DMS79 treated with DMSO at 0.1 percent for 48 hours (cell line): Measurements from ENCODE around the gene SLX9.
"Not testable (repeated sequence)": the region's sequence is repeated elsewhere in the genome, so short reads cannot be mapped to it uniquely, and the experiment has no call there.

Experiments used
- DNase-seq: peaks from one replicate; lab custom pipeline; 2025; lab: John Stamatoyannopoulos, UW

Gene SLX9

DNA sequence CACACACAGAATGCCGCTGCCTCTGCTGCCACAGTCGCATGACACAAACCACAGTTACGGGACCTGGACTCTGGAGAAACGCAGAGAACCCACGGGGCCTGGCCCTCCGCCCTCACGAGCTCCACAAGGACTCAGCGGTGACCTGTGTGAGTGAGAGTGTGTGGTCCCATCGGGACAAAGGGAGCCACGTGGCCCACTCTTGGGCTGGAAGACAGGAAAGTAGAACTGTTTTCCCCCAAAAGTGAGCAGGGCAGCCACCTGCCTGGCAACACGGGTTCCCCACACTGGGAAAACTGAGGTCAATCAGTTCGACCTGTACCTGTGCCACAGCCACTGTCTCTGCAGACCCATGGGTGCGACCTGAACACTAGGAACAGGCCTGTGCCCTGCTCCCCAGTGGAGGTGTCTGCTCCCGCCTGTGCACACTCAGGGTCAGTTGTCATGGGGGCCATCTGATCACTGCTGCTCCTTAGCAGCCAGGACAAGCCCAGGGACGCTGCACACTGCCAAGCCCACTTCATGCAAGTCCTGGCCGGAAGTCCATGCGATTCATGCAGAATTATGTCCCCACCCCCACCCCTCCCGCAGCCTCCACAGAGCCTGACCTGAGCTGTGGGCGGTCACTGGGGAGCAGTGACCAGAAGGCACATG lies 80.2 kb downstream of the SLX9 start:
- DNase-seq: no peak

DNA sequence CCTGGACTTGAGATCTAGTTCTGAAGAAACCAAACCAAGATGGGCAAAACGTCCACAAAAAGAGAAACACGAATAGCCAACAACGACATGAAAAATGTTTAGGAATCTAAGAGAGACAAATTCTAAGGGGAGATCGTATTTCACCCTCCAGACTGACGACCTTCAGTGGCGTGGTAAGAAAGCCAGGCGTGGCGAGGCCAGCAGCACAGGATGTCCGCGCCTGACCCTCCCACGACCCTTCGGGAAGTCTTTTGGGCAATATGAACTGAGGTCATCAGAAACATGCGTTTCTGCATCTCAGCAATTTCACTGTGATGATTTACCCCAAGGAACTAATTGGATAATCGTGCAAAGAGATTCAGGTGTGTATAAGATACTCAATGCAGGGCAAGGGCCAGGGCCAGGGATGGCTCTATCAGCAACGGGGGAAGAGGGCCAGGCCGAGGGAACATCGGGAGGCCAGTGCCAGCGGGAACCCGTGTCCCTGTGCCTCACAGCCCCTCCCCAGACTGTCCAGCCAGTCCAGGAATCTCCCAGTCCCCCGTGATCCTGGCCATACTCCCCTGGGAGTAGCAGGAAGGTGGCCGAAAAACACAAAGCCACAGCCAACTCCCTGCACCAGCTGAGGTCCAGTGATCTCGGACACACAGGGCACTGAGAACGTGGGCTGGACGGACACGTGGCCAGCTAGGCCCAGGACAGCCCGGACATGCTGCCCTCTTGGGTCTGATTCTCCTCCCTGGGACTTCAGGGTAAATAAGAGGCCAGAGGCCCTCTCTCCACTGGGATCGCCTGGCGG lies 81.0 kb downstream of the SLX9 start:
- DNase-seq: no peak

DNA sequence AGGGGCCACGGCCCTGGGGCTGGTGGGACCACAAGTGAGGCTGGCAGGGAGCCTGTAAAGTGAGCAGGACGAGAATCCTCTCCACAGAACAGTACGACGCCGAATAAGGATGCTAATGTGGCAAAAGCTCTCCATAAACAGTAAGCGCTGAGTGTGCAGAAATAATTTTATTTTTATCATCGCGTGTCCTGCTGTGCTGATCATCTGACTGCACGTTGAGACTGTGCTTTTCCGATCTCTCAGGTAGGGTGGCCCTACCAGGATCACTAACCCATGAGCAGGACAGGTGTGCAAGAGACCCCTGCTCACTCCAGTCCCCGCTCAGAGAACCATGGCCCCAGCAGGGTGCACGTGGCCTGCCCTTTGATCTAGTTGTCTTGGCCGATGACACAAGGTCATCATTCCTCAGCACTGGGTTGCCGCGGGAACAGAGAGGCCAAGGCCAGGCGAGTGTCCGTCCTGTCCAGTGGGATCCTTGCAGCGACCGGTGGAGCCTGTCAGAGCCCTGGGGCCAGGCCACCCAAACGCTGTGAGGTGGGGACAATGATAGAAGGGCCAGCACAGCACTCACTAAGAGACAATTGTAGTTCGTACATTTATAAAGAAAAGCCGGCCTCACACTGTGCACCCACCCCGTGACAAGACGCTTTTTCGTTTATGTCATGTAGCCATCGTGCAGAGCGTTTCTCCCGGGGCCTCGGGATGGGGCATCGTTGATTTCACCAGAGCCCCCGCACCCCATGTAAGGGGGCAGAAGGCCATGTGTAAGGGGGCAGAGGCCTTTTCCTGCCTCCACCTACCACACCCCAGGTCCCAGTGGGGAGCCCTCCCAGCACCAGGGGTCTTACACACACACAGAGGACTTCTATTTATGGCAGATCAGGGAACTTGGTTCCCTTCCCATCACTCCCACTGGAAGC lies 81.9 kb downstream of the SLX9 start:
- no peak for DNase-seq

DNA sequence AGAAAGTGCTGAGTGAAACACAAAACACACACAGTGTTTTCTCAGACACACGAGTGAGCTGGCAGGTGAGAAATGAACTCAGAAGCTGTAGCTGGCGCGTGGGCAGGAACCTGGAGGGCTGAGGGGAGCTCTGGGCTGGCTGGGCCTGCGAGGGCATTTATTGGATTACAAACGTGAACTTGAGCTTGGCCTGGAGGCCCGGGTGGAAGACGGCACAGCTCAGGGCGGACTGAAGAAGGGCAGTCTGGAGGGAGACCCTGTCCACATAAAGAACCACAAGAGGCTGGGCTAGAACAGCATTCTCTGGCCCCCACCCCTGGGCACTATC lies 82.5 kb downstream of the SLX9 start:
- DNase-seq: no peak

DNA sequence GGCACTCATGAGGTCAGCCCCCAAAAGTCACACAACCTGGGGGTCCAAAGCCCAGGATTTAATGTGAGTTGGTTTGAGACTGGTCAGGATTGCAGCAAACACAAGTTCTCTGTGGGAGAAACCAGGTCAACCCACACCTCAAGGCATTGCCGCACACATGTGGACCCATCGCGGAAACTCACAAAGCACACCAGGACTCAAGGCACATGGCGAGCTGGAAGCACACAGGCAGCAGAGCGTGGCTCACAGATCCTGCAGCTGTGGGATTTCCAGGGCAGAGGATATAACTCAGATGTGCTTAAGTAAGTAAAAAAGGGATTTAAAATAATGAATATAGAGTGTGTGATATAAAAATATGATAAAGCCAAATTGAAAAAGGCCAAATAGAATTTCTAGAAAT lies 82.9 kb downstream of the SLX9 start:
- no peak for DNase-seq

DNA sequence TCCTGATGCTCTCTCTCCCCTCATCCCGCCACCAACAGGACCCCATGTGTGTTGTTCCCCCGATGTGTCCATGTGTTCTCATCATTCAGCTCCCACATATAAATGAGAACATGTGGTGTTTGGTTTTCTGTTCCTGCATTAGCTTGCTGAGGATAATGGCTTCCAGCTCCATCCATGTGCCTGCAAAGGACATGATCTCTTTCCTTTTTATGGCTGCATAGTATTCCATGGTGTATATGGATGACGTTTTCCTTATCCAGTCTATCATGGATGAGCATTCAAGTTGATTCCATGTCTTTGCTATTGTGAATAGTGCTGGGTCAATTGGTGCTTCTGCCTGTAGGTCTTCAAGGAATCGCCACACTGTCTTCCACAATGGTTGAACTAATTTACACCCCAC lies 84.7 kb downstream of the SLX9 start:
- not testable (repeated sequence) for DNase-seq

DNA sequence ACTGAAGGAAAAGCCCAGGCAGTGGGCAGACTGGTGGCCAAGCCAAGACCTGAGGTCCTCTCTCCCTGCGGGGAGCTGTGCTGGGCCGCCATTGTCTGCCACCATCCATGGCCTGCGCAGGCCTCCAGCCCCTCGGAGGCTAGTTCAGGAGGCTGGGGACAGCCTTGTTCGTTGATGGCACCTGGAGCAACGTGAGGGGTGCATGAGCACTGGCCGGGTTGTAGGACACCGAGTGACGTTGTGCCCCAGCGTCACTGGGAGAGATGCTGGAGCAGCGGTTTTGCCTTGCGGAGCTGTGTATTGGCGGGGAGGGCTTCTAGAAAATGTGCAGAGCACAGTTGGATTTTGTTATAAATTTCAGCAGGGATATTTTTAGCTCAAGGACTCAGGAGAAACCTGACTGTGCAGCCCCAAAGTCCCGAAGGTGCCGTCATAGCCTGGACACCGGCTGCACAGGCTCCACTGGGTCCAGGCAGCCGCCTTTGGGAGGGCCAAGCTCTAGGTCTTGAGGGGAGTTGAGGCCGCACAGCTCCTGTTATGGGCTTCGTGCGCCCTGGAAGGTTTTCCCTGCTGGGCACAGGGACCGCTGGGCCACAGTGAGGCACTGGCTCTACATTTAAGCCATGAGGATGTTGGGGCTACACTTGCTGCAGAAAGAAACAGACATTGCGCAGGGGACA lies 86.4 kb downstream of the SLX9 start:
- DNase-seq: no peak
